HepG2 (cell line): ENCODE measurements around the gene PTGR3. TPM values are rescaled to one million over a fixed set of nuclear protein-coding genes. Genes with fewer than 3 reads are reported as not detected.

Experiments used
- KDM5B ChIP-seq: sonication (generic); formaldehyde crosslinking; IDR thresholded peaks from 2 replicates; pipeline ENCODE4 v1.4.0; 2020; ENCODE audit warnings: missing genetic modification reagents, mild to moderate bottlenecking, borderline replicate concordance
- KMT2A ChIP-seq: sonication (generic); formaldehyde crosslinking; IDR thresholded peaks from 2 replicates; pipeline ENCODE4 v1.4.0; 2020; ENCODE audit warnings: missing genetic modification reagents
- RXRA ChIP-seq: sonication (generic); formaldehyde crosslinking; IDR thresholded peaks from 2 replicates; pipeline ENCODE4 v1.5.1; 2020; ENCODE audit warnings: missing genetic modification reagents
- SIX1 ChIP-seq: sonication (generic); formaldehyde crosslinking; IDR thresholded peaks from 2 replicates; pipeline ENCODE4 v1.4.0; 2020; ENCODE audit warnings: missing genetic modification reagents, borderline replicate concordance
- TOE1 ChIP-seq: sonication (generic); formaldehyde crosslinking; IDR thresholded peaks from 2 replicates; pipeline ENCODE4 v1.4.0; 2020; ENCODE audit warnings: mild to moderate bottlenecking, missing genetic modification reagents
- YEATS4 ChIP-seq: sonication (generic); formaldehyde crosslinking; IDR thresholded peaks from 2 replicates; pipeline ENCODE4 v1.4.0; 2020; ENCODE audit warnings: missing genetic modification reagents, borderline replicate concordance
- ZNF225 ChIP-seq: sonication (generic); formaldehyde crosslinking; IDR thresholded peaks from 2 replicates; pipeline ENCODE4 v1.4.0; 2020; ENCODE audit warnings: mild to moderate bottlenecking, missing genetic modification reagents
- ZNF3 ChIP-seq: IDR thresholded peaks from 2 replicates; pipeline ENCODE4 v1.7.0; 2017; ENCODE audit warnings: inconsistent platforms
- ZNF326 ChIP-seq: sonication (generic); formaldehyde crosslinking; IDR thresholded peaks from 2 replicates; pipeline ENCODE4 v1.4.0; 2020; ENCODE audit warnings: missing genetic modification reagents, borderline replicate concordance
- ZNF607 ChIP-seq: sonication (generic); formaldehyde crosslinking; IDR thresholded peaks from 2 replicates; pipeline ENCODE4 v1.5.1; 2020; ENCODE audit warnings: missing genetic modification reagents, mild to moderate bottlenecking, borderline replicate concordance
- ZNF749 ChIP-seq: sonication (generic); formaldehyde crosslinking; IDR thresholded peaks from 2 replicates; pipeline ENCODE4 v1.8.0; 2022; ENCODE audit warnings: mild to moderate bottlenecking, missing genetic modification reagents, moderate library complexity, borderline replicate concordance
- ZSCAN29 ChIP-seq: sonication (generic); formaldehyde crosslinking; conservative IDR thresholded peaks from 2 replicates; pipeline ENCODE4 v1.4.0; 2020; ENCODE audit warnings: mild to moderate bottlenecking, missing genetic modification reagents
- polyA plus RNA-seq, 8 experiments: library from polyadenylated mRNA; depleted of rRNA in 3 of 8; stranded (reverse) in 7 of 8; unstranded in 1 of 8; fragments of >200 nt; fragmentation: Illumina TruSeq in 4 of 8; extraction: Trizol in 4 of 8; gene quantifications; 2 replicates each; pipeline versions ENCODE4 v1.2.1 to v1.2.3, GENCODE V29; 2011 to 2016; ENCODE audit warnings: low read depth in 4 of 8, missing spikeins in 1 of 8, mixed read lengths in 1 of 8; ENCODE audit not compliant: insufficient read depth in 1 of 8
- total RNA-seq, 5 experiments: library from RNA; depleted of rRNA; stranded (reverse); fragments of >200 nt; fragmentation: Illumina TruSeq; extraction: Trizol; gene quantifications; 2 replicates each; pipeline ENCODE4 v1.2.3, GENCODE V29; 2016; ENCODE audit warnings: low read depth in 1 of 5
- TF ChIP-seq, protein P1 (sequence below): sonication (generic); formaldehyde crosslinking; conservative IDR thresholded peaks from 2 replicates; pipeline ENCODE4 v1.4.0; 2020; ENCODE audit warnings: missing genetic modification reagents
- TF ChIP-seq, protein P2 (sequence below): sonication (generic); formaldehyde crosslinking; IDR thresholded peaks from 2 replicates; pipeline ENCODE4 v1.4.0; 2020; ENCODE audit warnings: missing genetic modification reagents
- TF ChIP-seq, protein P3 (sequence below): sonication (generic); formaldehyde crosslinking; IDR thresholded peaks from 2 replicates; pipeline ENCODE4 v1.8.0; 2022; ENCODE audit warnings: missing genetic modification reagents, mild to moderate bottlenecking, moderate library complexity, borderline replicate concordance
- TF ChIP-seq, protein P4 (sequence below): sonication (generic); formaldehyde crosslinking; IDR thresholded peaks from 2 replicates; pipeline ENCODE4 v1.4.0; 2020; ENCODE audit warnings: missing genetic modification reagents, mild to moderate bottlenecking, borderline replicate concordance
- TF ChIP-seq, protein P5 (sequence below): IDR thresholded peaks from 2 replicates; pipeline ENCODE4 v1.6.1; 2016; ENCODE audit warnings: mild to moderate bottlenecking, missing biosample characterization, missing genetic modification reagents

The PTGR3 gene
- total and polyA plus RNA-seq, 2 of the 13 experiments (the other 11 are each of a cell fraction or from before 2014, with no cell fraction given), result 11.5 to 25.3 TPM

DNA sequence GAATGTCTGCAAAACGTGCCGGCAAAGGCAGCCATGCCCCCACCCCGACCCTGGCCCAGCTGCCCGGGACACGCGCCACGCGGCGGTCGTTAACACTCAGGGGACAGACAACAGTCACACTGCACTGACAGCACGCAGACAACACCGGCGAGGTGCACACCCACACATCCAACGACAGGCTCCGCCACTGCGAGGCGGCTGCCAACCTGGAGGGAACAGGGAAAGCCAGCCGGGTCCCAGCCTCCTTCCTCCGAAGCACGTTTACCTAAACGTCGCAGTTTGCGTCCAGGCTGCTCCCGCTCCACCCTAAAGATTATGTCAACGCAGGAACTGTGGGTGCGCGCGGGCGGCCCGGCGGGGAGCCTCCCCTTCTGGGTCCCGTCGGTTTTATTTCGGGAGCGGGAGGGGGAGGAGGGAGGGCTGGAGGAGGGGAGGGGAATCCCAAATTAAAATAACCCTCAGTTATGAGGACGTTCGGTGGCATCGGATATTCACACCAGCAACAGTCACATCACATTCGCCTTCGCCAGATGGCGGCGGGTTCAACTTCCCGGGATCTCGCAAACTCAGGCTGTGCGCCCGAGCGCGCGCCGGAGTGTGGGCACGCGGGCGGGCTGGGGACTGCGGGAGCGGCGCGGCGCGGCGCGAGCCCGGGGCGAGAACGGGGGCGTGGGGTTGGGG, 644 bp downstream of the PTGR3 start (continued):
- TF ChIP-seq KMT2A (peak; percentile 74), SIX1 (CRISPR knock-in tag) (no peak), ZNF326 (CRISPR knock-in tag) (no peak), ZSCAN29 (CRISPR knock-in tag) (no peak), KDM5B (CRISPR knock-in tag) (no peak), TOE1 (CRISPR knock-in tag) (no peak), ZNF607 (CRISPR knock-in tag) (0 out of 2 replicates have a peak, but pooled peaks have one; percentile 13), ZNF749 (no peak), RXRA (peak; percentile 39; the same call in 1 of the 2 replicates), ZNF225 (CRISPR knock-in tag) (0 out of 2 replicates have a peak, but pooled peaks have one; percentile 35), ZNF3 (CRISPR knock-in tag) (no peak), YEATS4 (CRISPR knock-in tag) (peak; percentile 75)
- TF ChIP-seq, protein P1, sequence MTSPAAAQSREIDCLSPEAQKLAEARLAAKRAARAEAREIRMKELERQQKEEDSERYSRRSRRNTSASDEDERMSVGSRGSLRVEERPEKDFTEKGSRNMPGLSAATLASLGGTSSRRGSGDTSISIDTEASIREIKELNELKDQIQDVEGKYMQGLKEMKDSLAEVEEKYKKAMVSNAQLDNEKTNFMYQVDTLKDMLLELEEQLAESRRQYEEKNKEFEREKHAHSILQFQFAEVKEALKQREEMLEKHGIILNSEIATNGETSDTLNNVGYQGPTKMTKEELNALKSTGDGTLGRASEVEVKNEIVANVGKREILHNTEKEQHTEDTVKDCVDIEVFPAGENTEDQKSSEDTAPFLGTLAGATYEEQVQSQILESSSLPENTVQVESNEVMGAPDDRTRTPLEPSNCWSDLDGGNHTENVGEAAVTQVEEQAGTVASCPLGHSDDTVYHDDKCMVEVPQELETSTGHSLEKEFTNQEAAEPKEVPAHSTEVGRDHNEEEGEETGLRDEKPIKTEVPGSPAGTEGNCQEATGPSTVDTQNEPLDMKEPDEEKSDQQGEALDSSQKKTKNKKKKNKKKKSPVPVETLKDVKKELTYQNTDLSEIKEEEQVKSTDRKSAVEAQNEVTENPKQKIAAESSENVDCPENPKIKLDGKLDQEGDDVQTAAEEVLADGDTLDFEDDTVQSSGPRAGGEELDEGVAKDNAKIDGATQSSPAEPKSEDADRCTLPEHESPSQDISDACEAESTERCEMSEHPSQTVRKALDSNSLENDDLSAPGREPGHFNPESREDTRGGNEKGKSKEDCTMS (CRISPR knock-in tag), result no peak
- TF ChIP-seq, protein P2, sequence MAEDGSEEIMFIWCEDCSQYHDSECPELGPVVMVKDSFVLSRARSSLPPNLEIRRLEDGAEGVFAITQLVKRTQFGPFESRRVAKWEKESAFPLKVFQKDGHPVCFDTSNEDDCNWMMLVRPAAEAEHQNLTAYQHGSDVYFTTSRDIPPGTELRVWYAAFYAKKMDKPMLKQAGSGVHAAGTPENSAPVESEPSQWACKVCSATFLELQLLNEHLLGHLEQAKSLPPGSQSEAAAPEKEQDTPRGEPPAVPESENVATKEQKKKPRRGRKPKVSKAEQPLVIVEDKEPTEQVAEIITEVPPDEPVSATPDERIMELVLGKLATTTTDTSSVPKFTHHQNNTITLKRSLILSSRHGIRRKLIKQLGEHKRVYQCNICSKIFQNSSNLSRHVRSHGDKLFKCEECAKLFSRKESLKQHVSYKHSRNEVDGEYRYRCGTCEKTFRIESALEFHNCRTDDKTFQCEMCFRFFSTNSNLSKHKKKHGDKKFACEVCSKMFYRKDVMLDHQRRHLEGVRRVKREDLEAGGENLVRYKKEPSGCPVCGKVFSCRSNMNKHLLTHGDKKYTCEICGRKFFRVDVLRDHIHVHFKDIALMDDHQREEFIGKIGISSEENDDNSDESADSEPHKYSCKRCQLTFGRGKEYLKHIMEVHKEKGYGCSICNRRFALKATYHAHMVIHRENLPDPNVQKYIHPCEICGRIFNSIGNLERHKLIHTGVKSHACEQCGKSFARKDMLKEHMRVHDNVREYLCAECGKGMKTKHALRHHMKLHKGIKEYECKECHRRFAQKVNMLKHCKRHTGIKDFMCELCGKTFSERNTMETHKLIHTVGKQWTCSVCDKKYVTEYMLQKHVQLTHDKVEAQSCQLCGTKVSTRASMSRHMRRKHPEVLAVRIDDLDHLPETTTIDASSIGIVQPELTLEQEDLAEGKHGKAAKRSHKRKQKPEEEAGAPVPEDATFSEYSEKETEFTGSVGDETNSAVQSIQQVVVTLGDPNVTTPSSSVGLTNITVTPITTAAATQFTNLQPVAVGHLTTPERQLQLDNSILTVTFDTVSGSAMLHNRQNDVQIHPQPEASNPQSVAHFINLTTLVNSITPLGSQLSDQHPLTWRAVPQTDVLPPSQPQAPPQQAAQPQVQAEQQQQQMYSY (CRISPR knock-in tag), result no peak
- TF ChIP-seq, protein P3, sequence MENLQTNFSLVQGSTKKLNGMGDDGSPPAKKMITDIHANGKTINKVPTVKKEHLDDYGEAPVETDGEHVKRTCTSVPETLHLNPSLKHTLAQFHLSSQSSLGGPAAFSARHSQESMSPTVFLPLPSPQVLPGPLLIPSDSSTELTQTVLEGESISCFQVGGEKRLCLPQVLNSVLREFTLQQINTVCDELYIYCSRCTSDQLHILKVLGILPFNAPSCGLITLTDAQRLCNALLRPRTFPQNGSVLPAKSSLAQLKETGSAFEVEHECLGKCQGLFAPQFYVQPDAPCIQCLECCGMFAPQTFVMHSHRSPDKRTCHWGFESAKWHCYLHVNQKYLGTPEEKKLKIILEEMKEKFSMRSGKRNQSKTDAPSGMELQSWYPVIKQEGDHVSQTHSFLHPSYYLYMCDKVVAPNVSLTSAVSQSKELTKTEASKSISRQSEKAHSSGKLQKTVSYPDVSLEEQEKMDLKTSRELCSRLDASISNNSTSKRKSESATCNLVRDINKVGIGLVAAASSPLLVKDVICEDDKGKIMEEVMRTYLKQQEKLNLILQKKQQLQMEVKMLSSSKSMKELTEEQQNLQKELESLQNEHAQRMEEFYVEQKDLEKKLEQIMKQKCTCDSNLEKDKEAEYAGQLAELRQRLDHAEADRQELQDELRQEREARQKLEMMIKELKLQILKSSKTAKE, result peak; percentile 28; the same call in 1 of the 2 replicates
- TF ChIP-seq, protein P4, sequence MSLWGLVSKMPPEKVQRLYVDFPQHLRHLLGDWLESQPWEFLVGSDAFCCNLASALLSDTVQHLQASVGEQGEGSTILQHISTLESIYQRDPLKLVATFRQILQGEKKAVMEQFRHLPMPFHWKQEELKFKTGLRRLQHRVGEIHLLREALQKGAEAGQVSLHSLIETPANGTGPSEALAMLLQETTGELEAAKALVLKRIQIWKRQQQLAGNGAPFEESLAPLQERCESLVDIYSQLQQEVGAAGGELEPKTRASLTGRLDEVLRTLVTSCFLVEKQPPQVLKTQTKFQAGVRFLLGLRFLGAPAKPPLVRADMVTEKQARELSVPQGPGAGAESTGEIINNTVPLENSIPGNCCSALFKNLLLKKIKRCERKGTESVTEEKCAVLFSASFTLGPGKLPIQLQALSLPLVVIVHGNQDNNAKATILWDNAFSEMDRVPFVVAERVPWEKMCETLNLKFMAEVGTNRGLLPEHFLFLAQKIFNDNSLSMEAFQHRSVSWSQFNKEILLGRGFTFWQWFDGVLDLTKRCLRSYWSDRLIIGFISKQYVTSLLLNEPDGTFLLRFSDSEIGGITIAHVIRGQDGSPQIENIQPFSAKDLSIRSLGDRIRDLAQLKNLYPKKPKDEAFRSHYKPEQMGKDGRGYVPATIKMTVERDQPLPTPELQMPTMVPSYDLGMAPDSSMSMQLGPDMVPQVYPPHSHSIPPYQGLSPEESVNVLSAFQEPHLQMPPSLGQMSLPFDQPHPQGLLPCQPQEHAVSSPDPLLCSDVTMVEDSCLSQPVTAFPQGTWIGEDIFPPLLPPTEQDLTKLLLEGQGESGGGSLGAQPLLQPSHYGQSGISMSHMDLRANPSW (CRISPR knock-in tag), result no peak
- TF ChIP-seq, protein P5, sequence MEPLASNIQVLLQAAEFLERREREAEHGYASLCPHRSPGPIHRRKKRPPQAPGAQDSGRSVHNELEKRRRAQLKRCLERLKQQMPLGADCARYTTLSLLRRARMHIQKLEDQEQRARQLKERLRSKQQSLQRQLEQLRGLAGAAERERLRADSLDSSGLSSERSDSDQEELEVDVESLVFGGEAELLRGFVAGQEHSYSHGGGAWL (CRISPR knock-in tag), result peak; percentile 56; the same call in 1 of the 2 replicates
